Epithelial cell of proximal tubule (primary cell): ENCODE measurements around the gene ARHGAP45. TPM values are rescaled to one million over a fixed set of nuclear protein-coding genes. Genes with fewer than 3 reads are reported as not detected.

Experiments used
- DNase-seq: peaks from one replicate; pipeline ENCODE4 v3.0.0-alpha.2; 2011; ENCODE audit warnings: low read depth
- H3K4me3 ChIP-seq: 2 replicates; pipeline ENCODE4 v1.5.1; 2011; ENCODE audit warnings: low read depth, mild to moderate bottlenecking, low read length
- CTCF ChIP-seq: conservative IDR thresholded peaks from 2 replicates; pipeline ENCODE4 v1.5.1; 2012; ENCODE audit warnings: low read depth, mild to moderate bottlenecking, low read length
- total RNA-seq: library from RNA; depleted of rRNA; stranded (reverse); fragments of >200 nt; gene quantifications from 2 replicates; pipeline ENCODE4 v1.2.3, GENCODE V29; 2015

The ARHGAP45 gene
- total RNA-seq, 1 donor from 2014 or later, result 6.7 TPM

GRCh38 chr19:1057176-1057855 lies 9.7 kb upstream of the ARHGAP45 start:
- TF ChIP-seq CTCF, result peak; percentile 46
- no peak overlapping the region for H3K4me3 ChIP-seq
- DNase-seq, result no peak

- no peak for TF ChIP-seq CTCF
- H3K4me3 ChIP-seq, result no peak overlapping the region
- DNase-seq, result no peak
Observed at GRCh38 chr19:1058112-1058511, 8.9 kb upstream of the ARHGAP45 start.

DNA sequence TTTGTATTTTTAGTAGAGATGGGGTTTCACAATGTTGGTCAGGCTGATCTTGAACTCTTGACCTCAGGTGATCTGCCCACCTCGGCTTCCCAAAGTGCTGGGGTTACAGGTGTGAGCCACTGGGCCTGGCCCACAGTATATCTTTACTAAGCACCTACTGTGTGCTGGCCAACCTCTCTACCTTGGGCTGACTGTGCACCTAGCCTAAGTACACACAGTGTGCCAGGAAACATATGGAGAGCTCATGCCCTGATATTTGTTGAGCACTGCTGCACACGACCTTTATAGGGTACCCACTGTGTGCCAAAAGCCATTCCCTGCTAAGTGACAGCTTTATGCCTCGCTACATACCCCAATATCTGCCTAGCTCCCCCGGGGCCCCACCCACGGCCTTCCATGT lies 6.3 kb upstream of the ARHGAP45 start:
- DNase-seq, result no peak
- no peak overlapping the region for H3K4me3 ChIP-seq
- no peak for TF ChIP-seq CTCF

DNA sequence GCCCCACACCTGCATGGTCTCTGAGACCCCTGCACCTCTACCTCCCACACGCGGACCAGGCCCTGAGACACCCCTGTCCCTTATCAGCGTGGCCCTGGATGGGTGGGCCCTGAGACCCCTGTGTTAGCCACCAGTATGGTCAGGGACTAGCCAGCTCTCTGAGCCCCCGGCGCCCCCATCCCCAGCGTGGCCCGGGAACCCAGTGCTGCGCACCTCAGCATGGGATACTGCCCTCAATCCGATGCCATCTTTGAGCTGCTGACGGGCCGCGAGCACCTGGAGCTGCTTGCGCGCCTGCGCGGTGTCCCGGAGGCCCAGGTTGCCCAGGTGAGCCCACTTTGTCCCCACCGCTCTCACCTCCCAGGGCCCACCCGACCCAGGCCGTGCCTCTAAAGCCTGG lies 5.0 kb upstream of the ARHGAP45 start:
- TF ChIP-seq CTCF, result no peak
- no peak overlapping the region for H3K4me3 ChIP-seq
- no peak for DNase-seq

DNA sequence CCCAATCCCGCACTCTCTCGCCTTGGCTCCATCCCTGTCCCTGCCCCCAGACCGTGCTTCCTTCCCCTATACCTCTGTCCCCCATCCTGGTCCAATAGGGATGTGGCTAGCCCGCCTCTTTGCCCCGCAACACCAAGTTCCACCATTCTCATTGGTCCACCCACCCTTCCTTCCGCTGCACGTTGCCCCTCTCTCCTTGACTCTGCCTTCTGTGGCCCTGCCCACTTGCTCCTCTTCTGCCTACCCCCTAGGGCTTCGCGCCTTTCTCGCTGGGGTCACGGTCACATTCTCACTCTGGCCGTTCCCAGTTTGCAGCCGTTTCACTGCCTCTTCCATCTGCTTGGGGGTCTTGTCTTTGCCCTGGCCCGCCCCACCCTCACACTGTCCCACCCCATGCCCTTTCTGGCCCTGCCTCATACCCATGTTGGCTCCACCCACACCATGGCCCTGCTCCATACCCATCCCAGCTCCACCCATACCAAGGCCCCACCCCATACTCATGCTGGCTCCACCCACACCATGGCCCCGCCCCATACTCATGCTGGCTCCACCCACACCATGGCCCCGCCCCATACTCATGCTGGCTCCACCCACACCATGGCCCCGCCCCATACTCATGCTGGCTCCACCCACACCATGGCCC lies 4.5 kb upstream of the ARHGAP45 start:
- no peak overlapping the region for H3K4me3 ChIP-seq
- DNase-seq, result no peak
- TF ChIP-seq CTCF, result no peak

GRCh38 chr19:1063030-1063908 lies 3.7 kb upstream of the ARHGAP45 start:
- TF ChIP-seq CTCF, result no peak
- DNase-seq, result no peak
- no peak overlapping the region for H3K4me3 ChIP-seq
